ENCODE data around the gene DCDC2. TPM values are rescaled to one million over a fixed set of nuclear protein-coding genes. Genes with fewer than 3 reads are reported as not detected.
"Not testable (repeated sequence)": the region's sequence is repeated elsewhere in the genome, so short reads cannot be mapped to it uniquely, and the experiment has no call there.

Gene DCDC2
- total and polyA plus RNA-seq, 2 donors (not counting 1 experiment from before 2014, with no cell fraction given), result not detected

- Histone ChIP-seq H3K4me1 (ENCODE audit: control insufficient read depth in 2 of 2, insufficient read depth in 2 of 2, low read length in 2 of 2) (no peaks in the 10 kb centered on the region), H3K4me2 (replicated peaks; ENCODE audit: low read depth, low read length, poor library complexity, severe bottlenecking) (no peak overlapping the region), H3K36me3 (replicated peaks in 1 of 2; ENCODE audit: control extremely low read depth in 1 of 2, control insufficient read depth in 1 of 2, extremely low read depth in 1 of 2, insufficient read depth in 2 of 2, low read length in 1 of 2) (no peaks in the 10 kb centered on the region), H3K79me2 (ENCODE audit: control insufficient read depth, insufficient read depth, low read length) (no peaks in the 10 kb centered on the region), H3K27ac (ENCODE audit: low read length in 2 of 2) (no peak overlapping the region), H3K4me3 (ENCODE audit: control extremely low read depth in 1 of 5, extremely low read depth in 1 of 5, insufficient read depth in 1 of 5, low read depth in 2 of 5, low read length in 4 of 5) (no peak overlapping the region), H3K9me3 (ENCODE audit: control extremely low read depth in 1 of 3, control insufficient read depth in 2 of 3, insufficient read depth in 1 of 3, low read length in 2 of 3) (no peaks in the 10 kb centered on the region), H3K9ac (ENCODE audit: low read length) (no peak overlapping the region), H2AFZ (ENCODE audit: insufficient read depth, low read depth, low read length, poor library complexity, severe bottlenecking) (no peak overlapping the region), H3K27me3 (replicated peaks in 1 of 4; ENCODE audit: control extremely low read depth in 1 of 4, control insufficient read depth in 3 of 4, insufficient read depth in 4 of 4, low read length in 3 of 4) (peaks cover 0 to 4% (median 2%) of the 10 kb centered on the region in 4 experiments), H4K20me1 (ENCODE audit: control insufficient read depth, insufficient read depth, low read length, poor library complexity, severe bottlenecking) (no peaks in the 10 kb centered on the region)
- H3K4me1 Mint-ChIP-seq, result no peaks in the 10 kb centered on the region
- intact Hi-C loops (cut with micrococcal nuclease), result no loop called here
- no peak for TF ChIP-seq CTCF (IDR thresholded peaks at IDR 0.05)
- ChIA-PET CTCF (no interaction called here), POLR2A (no interaction called here)
- H3K4me3 Mint-ChIP-seq, result no peak overlapping the region
- H3K27ac Mint-ChIP-seq, result no peak overlapping the region
- ATAC-seq (ENCODE audit: low read depth) (no peak), DNase-seq (no peak)
- no peaks in the 10 kb centered on the region for H3K9me3 Mint-ChIP-seq (ENCODE audit: insufficient read depth)
- peaks cover 42% of the 10 kb centered on the region for H3K27me3 Mint-ChIP-seq
- WGBS (ENCODE audit: insufficient coverage), result 90% methylated on average over 3 of the region's 3 CpGs
Observed at GRCh38 chr6:24322924-24323323, 34.9 kb downstream of the DCDC2 start.

DNA sequence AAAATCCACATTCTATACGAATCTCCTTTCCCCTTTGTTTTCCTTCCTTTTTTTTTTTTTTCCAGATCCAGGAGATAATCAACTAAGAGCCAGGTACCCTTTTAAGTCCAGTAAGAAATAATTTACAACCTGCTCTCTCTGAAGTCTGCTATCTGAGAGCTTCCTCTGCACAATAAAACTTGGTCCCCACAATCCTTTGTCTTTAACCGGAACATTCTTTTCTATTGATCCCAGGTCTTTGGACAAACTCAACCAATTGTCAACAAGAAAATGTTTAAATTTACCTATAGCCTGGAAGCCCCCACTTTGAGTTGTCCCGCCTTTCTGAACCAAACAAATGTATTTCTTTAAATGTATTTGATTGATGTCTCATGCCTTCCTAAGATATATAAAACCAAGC is 35.4 kb downstream of the DCDC2 start:
- H3K4me1 ChIP-seq (ENCODE audit: control insufficient read depth in 2 of 2, insufficient read depth in 2 of 2, low read length in 2 of 2); H3K4me3 ChIP-seq (ENCODE audit: control extremely low read depth in 1 of 5, extremely low read depth in 1 of 5, insufficient read depth in 1 of 5, low read depth in 2 of 5, low read length in 4 of 5); H3K9ac ChIP-seq (ENCODE audit: low read length); POLR2A ChIA-PET; DNase-seq; intact Hi-C loops (cut with micrococcal nuclease); ATAC-seq (ENCODE audit: low read depth); CTCF ChIA-PET; H3K36me3 ChIP-seq (replicated peaks in 1 of 2; ENCODE audit: control extremely low read depth in 1 of 2, control insufficient read depth in 1 of 2, extremely low read depth in 1 of 2, insufficient read depth in 2 of 2, low read length in 1 of 2); H3K27ac ChIP-seq (ENCODE audit: low read length in 2 of 2); H3K9me3 ChIP-seq (ENCODE audit: control extremely low read depth in 1 of 3, control insufficient read depth in 2 of 3, insufficient read depth in 1 of 3, low read length in 2 of 3); H3K4me3 Mint-ChIP-seq; H4K20me1 ChIP-seq (ENCODE audit: control insufficient read depth, insufficient read depth, low read length, poor library complexity, severe bottlenecking); H3K79me2 ChIP-seq (ENCODE audit: control insufficient read depth, insufficient read depth, low read length); H3K27me3 ChIP-seq (replicated peaks in 1 of 4; ENCODE audit: control extremely low read depth in 1 of 4, control insufficient read depth in 3 of 4, insufficient read depth in 4 of 4, low read length in 3 of 4); H3K27ac Mint-ChIP-seq; H3K4me2 ChIP-seq (replicated peaks; ENCODE audit: low read depth, low read length, poor library complexity, severe bottlenecking); H2AFZ ChIP-seq (ENCODE audit: insufficient read depth, low read depth, low read length, poor library complexity, severe bottlenecking); H3K9me3 Mint-ChIP-seq (ENCODE audit: insufficient read depth); H3K4me1 Mint-ChIP-seq: not testable (repeated sequence)
- H3K27me3 Mint-ChIP-seq, result peaks cover 42% of the 10 kb centered on the region
- WGBS (ENCODE audit: insufficient coverage), result 53% methylated on average over 2 of the region's 3 CpGs
